HPDE6-E6E7 (cell line): ENCODE results near the gene CHSY1.

ENCODE experiments used
- DNase-seq: peaks from one replicate; pipeline ENCODE4 v3.0.0; 2011; ENCODE audit warnings: missing footprints; ENCODE audit errors: extremely low spot score

The CHSY1 gene

GRCh38 chr15:101269479-101270223 lies 17.8 kb upstream of the CHSY1 start:
- DNase-seq, result no peak

- DNase-seq, result no peak
Observed at GRCh38 chr15:101267320-101268104, 15.7 kb upstream of the CHSY1 start.

GRCh38 chr15:101266787-101267186 lies 14.9 kb upstream of the CHSY1 start:
- DNase-seq, result no peak

GRCh38 chr15:101266034-101266433 lies 14.2 kb upstream of the CHSY1 start:
- no peak for DNase-seq

GRCh38 chr15:101264911-101265641 lies 13.2 kb upstream of the CHSY1 start:
- no peak for DNase-seq

- DNase-seq, result no peak
Observed at GRCh38 chr15:101264011-101264410, 12.2 kb upstream of the CHSY1 start.

DNA sequence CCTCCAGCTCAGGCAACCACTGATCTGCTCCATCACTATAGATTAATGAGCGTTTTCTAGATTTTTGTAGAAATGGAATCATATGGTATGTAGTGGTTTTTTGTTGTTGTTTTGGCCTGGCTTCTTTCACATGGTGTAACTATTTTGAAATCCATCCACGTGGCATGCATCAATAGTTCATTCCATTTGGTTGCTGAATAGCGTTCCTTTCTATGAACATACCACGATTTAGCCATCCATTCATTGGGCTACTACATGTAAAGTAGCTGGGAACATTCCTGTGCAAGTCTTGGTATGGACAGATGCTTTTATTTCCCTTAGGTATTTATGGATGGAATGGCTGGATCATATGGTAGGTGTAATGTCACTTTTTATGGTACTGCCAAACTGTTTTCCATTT lies 10.7 kb upstream of the CHSY1 start:
- no peak for DNase-seq

GRCh38 chr15:101258238-101259144 lies 6.6 kb upstream of the CHSY1 start:
- peak; percentile 28 for DNase-seq

DNA sequence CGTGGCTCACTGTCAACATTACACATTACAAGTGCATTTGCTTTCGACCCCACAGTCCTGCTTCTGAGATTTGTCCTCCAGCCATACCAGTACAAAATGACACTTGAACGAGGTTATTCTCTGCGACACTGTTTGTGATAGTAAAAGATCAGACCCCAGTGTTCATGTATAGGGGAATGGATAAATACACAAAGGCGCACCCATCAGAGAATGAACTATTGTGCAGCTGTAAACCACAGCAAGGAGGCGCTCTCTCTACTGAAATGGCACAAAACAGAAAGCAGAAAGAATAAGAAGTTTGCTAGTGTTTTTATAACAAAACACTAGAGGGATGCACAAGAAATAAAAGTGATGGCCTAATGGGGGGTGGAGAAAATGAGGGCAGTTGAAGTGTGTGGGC lies 4.9 kb upstream of the CHSY1 start:
- no peak for DNase-seq

DNA sequence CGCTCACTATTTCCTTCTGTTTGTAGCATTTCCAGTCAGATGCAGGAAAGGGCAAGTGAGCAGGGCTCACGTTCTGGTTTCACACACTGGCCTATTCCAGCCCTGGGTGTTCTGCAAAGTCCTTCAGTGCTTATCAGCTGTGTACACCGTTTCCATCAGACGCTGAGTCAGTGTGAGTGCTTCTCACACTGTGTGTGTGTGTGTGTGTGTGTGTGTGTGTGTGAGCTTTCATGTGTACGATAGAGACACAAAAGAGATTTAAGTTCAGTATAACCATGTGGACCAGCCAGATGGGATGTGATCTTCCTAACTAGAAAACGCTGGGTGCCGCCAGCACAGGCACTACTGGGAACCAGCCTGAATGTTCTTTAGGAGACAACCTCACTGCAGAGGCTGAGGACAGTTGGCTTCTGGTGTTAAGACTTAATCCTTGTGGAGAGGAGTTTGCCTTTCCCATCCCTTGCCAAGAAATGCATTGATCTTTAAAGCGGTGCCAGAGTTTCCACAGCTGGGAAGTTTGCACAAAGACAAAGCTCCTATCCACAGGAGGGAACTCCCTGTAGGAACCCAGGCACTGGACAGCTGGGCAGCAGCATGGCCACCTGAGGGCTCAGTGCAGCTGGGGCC lies 3.9 kb upstream of the CHSY1 start:
- DNase-seq, result no peak

DNA sequence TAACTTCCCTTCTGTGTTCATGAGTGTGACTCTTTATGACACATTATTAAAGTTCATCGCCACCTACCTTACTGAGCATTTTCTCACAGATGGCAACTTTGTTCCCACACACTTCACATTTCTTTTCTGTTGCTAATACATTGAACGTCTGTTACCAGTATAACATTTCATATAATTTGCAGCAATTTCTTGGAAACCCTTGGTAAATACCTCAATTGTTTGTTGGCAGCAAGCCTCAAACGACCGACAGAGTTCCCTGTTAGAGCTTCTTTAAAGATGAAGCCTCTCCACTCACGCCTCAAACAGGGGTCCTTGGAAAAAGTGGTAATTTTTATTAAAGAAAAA lies 3.2 kb upstream of the CHSY1 start:
- DNase-seq, result no peak

- no peak for DNase-seq
Observed at GRCh38 chr15:101254157-101255050, 2.6 kb upstream of the CHSY1 start.

- no peak for DNase-seq
Observed at GRCh38 chr15:101252836-101253235, 988 bp upstream of the CHSY1 start.

GRCh38 chr15:101250873-101251829 lies 697 bp downstream of the CHSY1 start:
- DNase-seq, result peak; percentile 32

- peak; percentile 69 for DNase-seq
Observed at GRCh38 chr15:101250341-101250831, 1.5 kb downstream of the CHSY1 start.

- DNase-seq, result no peak
Observed at GRCh38 chr15:101248274-101248673, 3.6 kb downstream of the CHSY1 start.

GRCh38 chr15:101246824-101247745 lies 4.8 kb downstream of the CHSY1 start:
- DNase-seq, result no peak

DNA sequence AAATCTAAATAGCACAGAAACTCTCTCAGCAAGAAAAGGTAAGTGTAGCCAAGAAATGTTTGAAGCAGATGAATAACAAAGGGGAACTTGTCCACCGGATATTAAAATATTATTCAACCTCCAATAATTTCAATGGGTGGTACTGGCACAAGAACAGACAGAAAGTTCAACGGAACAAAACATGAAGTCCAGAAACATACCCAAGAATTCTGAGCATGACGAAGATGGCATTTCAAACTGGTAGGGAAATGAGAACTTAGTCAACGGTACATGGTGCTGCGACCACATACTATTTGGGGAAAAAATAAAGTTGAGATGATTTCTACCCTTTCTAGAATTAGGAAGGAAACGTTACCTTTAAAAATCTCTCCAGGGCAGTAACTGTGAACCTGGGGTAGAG lies 5.5 kb downstream of the CHSY1 start:
- no peak for DNase-seq
